GM21381 (cell line): ENCODE measurements around the gene SNAPC2.

Source experiments
- ATAC-seq: cut with Tn5 transposase; IDR thresholded peaks from one replicate; pipeline ENCODE4 v1.9.1; 2021; ENCODE audit warnings: mild to moderate bottlenecking, moderate library complexity; ENCODE audit not compliant: unreplicated experiment

SNAPC2 gene

GRCh38 chr19:7962644-7963268 is 42.6 kb downstream of the SNAPC2 start:
- no peak for ATAC-seq

GRCh38 chr19:7963566-7963965 is 43.4 kb downstream of the SNAPC2 start:
- no peak for ATAC-seq

GRCh38 chr19:7965259-7965841 is 45.2 kb downstream of the SNAPC2 start:
- no peak for ATAC-seq

- ATAC-seq: no peak
These were observed 46.0 kb downstream of the SNAPC2 start for GRCh38 chr19:7965921-7966665.

GRCh38 chr19:7968008-7968795 is 48.1 kb downstream of the SNAPC2 start:
- no peak for ATAC-seq

- ATAC-seq: no peak
These were observed 48.8 kb downstream of the SNAPC2 start for GRCh38 chr19:7968796-7969554.

- ATAC-seq: no peak
These were observed 49.4 kb downstream of the SNAPC2 start for GRCh38 chr19:7969555-7969939.

GRCh38 chr19:7970716-7971448 is 50.7 kb downstream of the SNAPC2 start:
- no peak for ATAC-seq

GRCh38 chr19:7971553-7972520 is 51.7 kb downstream of the SNAPC2 start:
- ATAC-seq: no peak
